ENCODE results near the gene HMGB4. TPM values are rescaled to one million over a fixed set of nuclear protein-coding genes. Genes with fewer than 3 reads are reported as not detected.

HMGB4 gene
- polyA plus RNA-seq, 2 of the 4 experiments (the other 2 are of a cell fraction): not detected

GRCh38 chr1:33872275-33872674 lies 8.4 kb downstream of the HMGB4 start:
- FAIRE-seq (no peak), ATAC-seq (no peak), DNase-seq (ENCODE audit: low read depth in 1 of 2, low spot score in 1 of 2) (no peak)
- Histone ChIP-seq H3K27ac (no peak overlapping the region), H3K4me3 (no peak overlapping the region), H3K4me2 (no peak overlapping the region), H3K4me1 (no peaks in the 10 kb centered on the region), H3K9me3 (no peaks in the 10 kb centered on the region)
- CTCF ChIA-PET: interaction anchor here (0.7 kb wide), 1 partner anchor 147 kb away, joined by 3 read pairs; no protein-coding TSS in a partner anchor
- POLR2A ChIA-PET: no interaction called here
- TF ChIP-seq JUN (IDR thresholded peaks at IDR 0.05): no peak
- TF ChIP-seq MYC (IDR thresholded peaks at IDR 0.05; ENCODE audit: borderline replicate concordance, low read length): no peak
- no peak for TF ChIP-seq KDM1A (IDR thresholded peaks at IDR 0.05; ENCODE audit: low read depth)
- TF ChIP-seq HOXA7 (CRISPR knock-in tag; IDR thresholded peaks at IDR 0.05): no peak
- no peak for TF ChIP-seq FOXS1 (CRISPR knock-in tag; IDR thresholded peaks at IDR 0.05)
- no peak for TF ChIP-seq HDAC2 (IDR thresholded peaks at IDR 0.05)
- no peak for TF ChIP-seq NR3C1 (IDR thresholded peaks at IDR 0.05)

GRCh38 chr1:33872683-33873082 lies 8.8 kb downstream of the HMGB4 start:
- FAIRE-seq (no peak), DNase-seq (ENCODE audit: low read depth in 1 of 2, low spot score in 1 of 2) (no peak), ATAC-seq (no peak)
- no peak overlapping the region for H3K4me2 ChIP-seq
- CTCF ChIA-PET: interaction anchor here (0.7 kb wide), 1 partner anchor 147 kb away, joined by 3 read pairs; no protein-coding TSS in a partner anchor
- WGBS (ENCODE audit: missing lambda C conversion rate): 0% methylated on average over 2 of the region's 2 CpGs
- no peaks in the 10 kb centered on the region for H3K4me1 ChIP-seq
- POLR2A ChIA-PET: no interaction called here
- H3K27ac ChIP-seq: no peak overlapping the region
- TF ChIP-seq MAX (IDR thresholded peaks at IDR 0.05) (no peak), MYC (IDR thresholded peaks at IDR 0.05; ENCODE audit: borderline replicate concordance, low read length) (no peak), USF2 (IDR thresholded peaks at IDR 0.05) (no peak), RCOR1 (IDR thresholded peaks at IDR 0.05; ENCODE audit: low read depth, low read length) (no peak), FOXS1 (CRISPR knock-in tag; IDR thresholded peaks at IDR 0.05) (no peak), BCL3 (IDR thresholded peaks at IDR 0.05) (no peak), ZSCAN20 (CRISPR knock-in tag; IDR thresholded peaks at IDR 0.05) (no peak), EHF (CRISPR knock-in tag; IDR thresholded peaks at IDR 0.05) (no peak), PHF8 (IDR thresholded peaks at IDR 0.05; ENCODE audit: borderline replicate concordance, low read depth) (no peak), NR3C1 (IDR thresholded peaks at IDR 0.05) (no peak), ESRRA (IDR thresholded peaks at IDR 0.05; ENCODE audit: borderline replicate concordance, low read length) (no peak), RARB (CRISPR knock-in tag; IDR thresholded peaks at IDR 0.05) (no peak), ATOH8 (CRISPR knock-in tag; IDR thresholded peaks at IDR 0.05; ENCODE audit: low read depth) (no peak), EP300 (IDR thresholded peaks at IDR 0.05) (no peak), SREBF2 (IDR thresholded peaks at IDR 0.05) (no peak)
- H3K4me3 ChIP-seq: no peak overlapping the region
- no peaks in the 10 kb centered on the region for H3K9me3 ChIP-seq

- FAIRE-seq (no peak), ATAC-seq (no peak), DNase-seq (ENCODE audit: low read depth in 1 of 2, low spot score in 1 of 2) (no peak)
- Histone ChIP-seq H3K4me2 (no peak overlapping the region), H3K4me3 (no peak overlapping the region), H3K9me3 (no peaks in the 10 kb centered on the region), H3K27ac (no peak overlapping the region), H3K4me1 (no peaks in the 10 kb centered on the region)
- WGBS (ENCODE audit: missing lambda C conversion rate): 4% methylated on average over 7 of the region's 7 CpGs
- POLR2A ChIA-PET: no interaction called here
- CTCF ChIA-PET: interaction anchor here (1.8 kb wide), 1 partner anchor 289 kb away, joined by 3 read pairs; no protein-coding TSS in a partner anchor
- TF ChIP-seq ZFP36 (IDR thresholded peaks at IDR 0.05; ENCODE audit: borderline replicate concordance, partially characterized antibody) (no peak), PBX3 (IDR thresholded peaks at IDR 0.05) (no peak), JUN (IDR thresholded peaks at IDR 0.05) (no peak), HOXB5 (CRISPR knock-in tag; IDR thresholded peaks at IDR 0.05) (no peak), ESRRA (IDR thresholded peaks at IDR 0.05; ENCODE audit: borderline replicate concordance, low read length) (no peak), BCL3 (IDR thresholded peaks at IDR 0.05) (no peak), CTCF (IDR thresholded peaks at IDR 0.05) (no peak), CBX8 (IDR thresholded peaks at IDR 0.05) (no peak), ZSCAN20 (CRISPR knock-in tag; IDR thresholded peaks at IDR 0.05) (no peak), FOXS1 (CRISPR knock-in tag; IDR thresholded peaks at IDR 0.05) (no peak), NPAS2 (CRISPR knock-in tag; IDR thresholded peaks at IDR 0.05; ENCODE audit: borderline replicate concordance) (no peak), NFE2L2 (conservative IDR thresholded peaks at IDR 0.05; ENCODE audit: low read length) (no peak), POLR2A (IDR thresholded peaks at IDR 0.05; ENCODE audit: low read length) (no peak), ZNF302 (CRISPR knock-in tag; IDR thresholded peaks at IDR 0.05) (no peak), EHMT2 (IDR thresholded peaks at IDR 0.05; ENCODE audit: low read depth) (no peak)
Measured at GRCh38 chr1:33874636-33875035, 10.8 kb downstream of the HMGB4 start.

All from A549 (cell line).